Measurements from ENCODE around the gene MCTP1.
A peak's percentile ranks its signal among the peaks of the same experiment; 100 is the strongest.

Gene MCTP1

DNA sequence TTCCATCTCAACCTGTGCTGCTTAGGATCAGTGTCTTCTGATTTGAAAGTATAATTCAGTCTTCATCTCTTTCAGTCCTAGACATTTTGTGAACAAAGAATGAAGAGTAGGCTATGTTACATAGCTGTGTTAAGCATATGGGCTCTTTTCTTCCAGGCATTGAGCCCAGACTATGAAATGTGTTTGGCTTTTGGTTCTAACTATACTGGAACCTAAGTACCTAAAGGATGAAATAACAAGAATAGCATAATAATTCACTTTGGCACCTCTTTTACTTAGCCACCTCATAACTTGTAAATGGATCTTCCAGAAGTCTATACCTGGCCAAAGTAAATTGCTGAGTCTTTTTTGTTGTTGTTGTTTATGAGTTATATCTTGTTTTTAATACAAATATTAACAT lies 595.0 kb downstream of the MCTP1 start:
- no peak for DNase-seq

GRCh38 chr5:94682814-94683520 lies 601.9 kb downstream of the MCTP1 start:
- DNase-seq = no peak

DNA sequence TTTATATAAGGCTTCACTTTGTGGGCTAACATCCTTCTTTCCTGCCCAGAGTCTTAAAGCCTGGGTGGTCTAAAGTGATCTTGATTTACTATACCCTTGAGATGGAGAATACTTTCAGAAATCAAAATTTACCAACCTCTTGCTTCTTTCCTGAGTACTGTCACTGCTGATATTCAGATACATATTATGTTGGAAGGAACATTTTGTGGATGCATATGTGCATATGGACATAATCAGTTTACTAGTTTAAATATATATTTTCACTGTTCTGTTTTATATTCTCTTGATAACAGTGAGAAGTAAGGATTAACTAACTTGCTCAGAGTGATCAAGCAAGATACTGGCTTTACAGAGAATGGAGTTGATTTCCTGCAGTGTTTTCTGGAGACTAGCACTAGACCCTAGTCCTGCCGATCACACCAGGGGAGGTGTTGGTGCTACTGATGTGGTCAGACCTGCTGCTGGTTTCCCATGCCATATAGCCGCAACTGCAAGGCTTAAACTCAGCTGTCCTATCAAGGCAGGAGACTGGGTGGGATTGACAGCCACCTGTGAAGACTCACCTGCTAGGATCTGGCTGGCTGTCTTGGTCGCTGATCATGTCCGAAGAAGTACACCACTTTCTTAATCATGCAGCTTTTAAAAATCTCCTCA lies 608.8 kb downstream of the MCTP1 start:
- DNase-seq = no peak

DNA sequence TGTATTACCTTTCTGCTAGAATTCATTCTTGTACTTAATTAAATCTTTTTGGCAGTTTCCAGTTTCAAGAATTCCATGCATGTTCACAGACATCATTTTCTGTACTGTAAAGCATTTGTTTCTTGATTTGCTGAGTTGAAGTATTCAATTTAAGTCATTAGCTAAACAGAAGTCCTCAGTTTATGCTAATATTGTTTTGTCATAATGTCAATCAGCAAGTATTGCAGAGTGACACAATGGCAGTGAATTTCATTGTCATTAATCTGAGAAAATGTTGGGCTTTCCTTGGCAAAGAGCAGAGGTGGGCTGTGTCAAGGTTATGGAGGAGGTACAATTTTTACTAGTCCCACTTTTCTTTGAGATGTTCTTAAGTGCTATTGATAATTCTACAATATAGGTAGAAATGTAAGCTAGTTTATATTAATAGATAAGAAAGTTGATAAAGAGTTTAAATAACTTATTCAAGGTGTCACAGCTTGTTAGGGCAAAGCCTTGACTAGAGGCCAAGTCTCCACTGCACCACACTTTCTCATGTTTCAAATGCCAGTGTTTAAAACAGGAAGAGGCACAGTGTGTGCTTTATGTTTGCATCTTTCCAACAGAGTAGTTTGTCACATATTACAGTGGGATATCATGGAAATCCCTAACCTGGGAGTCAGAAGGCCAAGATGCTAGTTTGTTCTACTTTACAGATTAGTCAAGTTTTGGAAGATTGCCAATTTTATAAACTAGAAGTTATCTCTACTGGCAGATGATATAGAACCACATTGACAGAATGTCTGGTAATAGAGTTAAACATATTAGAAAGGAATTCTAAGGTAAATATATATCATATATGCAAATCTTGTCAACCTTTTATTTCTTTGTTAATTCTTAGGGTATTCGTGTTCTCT lies 610.2 kb downstream of the MCTP1 start:
- DNase-seq = peak; percentile 6

GRCh38 chr5:94672746-94673145 lies 612.1 kb downstream of the MCTP1 start:
- no peak for DNase-seq

DNA sequence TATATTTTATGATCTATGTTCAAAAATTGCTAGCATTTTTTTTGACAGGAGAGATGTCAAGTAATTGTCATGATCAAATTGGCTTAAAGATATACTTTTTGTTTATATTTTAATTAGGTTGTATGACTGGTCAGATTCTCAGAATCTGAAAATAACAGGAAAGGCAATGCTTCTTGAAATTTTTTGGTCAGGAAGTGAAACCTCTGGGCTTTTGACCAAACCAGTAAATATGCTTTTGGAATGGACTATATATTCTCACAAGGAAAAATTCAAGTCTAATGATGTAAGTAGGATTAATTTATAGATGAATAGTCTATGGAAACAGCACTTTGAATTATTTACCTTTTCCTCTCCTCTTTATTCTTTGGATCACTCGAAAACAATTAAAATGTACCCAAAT lies 614.2 kb downstream of the MCTP1 start:
- DNase-seq = no peak

GRCh38 chr5:94667937-94668336 lies 617.0 kb downstream of the MCTP1 start:
- DNase-seq = no peak

GRCh38 chr5:94661086-94661485 lies 623.8 kb downstream of the MCTP1 start:
- DNase-seq = no peak

GRCh38 chr5:94660506-94660905 lies 624.4 kb downstream of the MCTP1 start:
- no peak for DNase-seq

DNA sequence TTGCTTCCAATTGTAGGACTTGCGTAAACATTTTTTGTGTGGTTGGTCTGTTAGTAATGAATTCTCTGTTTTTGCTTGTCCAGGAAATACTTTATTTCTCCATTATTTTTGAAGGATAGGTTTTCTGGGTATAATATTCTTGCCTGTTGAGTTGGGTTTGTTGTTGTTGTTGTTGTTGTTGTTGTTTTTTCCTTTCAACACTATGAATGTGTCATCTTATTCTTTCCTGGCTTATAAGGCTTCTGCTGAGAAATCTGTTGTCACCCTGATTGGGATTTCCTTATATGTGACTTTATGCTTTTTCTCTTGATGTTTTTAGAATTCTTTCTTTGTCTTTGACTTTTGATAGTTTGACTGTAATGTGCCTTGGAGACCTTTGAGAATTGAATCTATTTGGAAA lies 626.6 kb downstream of the MCTP1 start:
- no peak for DNase-seq

Data from NCI-H82 (cell line).